ENCODE measurements around the gene LIPM.

LIPM gene

DNA sequence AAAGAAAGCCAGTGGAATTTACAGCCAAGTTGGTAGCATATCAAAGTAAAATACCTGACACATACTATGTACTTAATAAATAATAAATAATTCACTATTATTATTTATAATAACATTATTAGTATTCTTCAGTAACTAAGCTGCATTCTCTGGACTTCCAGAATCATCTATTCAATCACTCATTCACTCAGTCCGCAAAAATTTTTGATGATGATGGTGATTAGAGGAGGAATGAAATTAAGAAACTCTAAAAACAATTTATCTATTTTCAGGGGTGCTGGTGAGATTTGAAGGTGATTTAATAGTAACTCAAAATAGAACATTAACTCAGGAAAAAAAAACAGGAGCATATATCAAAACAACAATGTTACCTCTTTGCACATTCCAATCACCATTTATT is 45.9 kb upstream of the LIPM start:
- ATAC-seq (ENCODE audit: insufficient read depth, low read depth) (no peak), DNase-seq (no peak)
- H3K4me2 ChIP-seq (ENCODE audit: insufficient read depth, low read length), result no peak overlapping the region
- no peak overlapping the region for H3K27ac ChIP-seq (ENCODE audit: low read length)
- H2AFZ ChIP-seq (ENCODE audit: low read depth, low read length), result no peak overlapping the region
- no peaks in the 10 kb centered on the region for H3K4me1 ChIP-seq (ENCODE audit: insufficient read depth, low read length)
- no peaks in the 10 kb centered on the region for H3K9me3 ChIP-seq (ENCODE audit: insufficient read depth, low read length, severe bottlenecking)
- peaks cover 31% of the 10 kb centered on the region for H3K27me3 ChIP-seq (ENCODE audit: insufficient read depth, low read length, poor library complexity)
- no peaks in the 10 kb centered on the region for H3K36me3 ChIP-seq (ENCODE audit: insufficient read depth, low read length)
- TF ChIP-seq CTCF (IDR thresholded peaks at IDR 0.05; ENCODE audit: borderline replicate concordance, extremely low read depth, low read length, poor library complexity, severe bottlenecking), result no peak
- no peak for TF ChIP-seq EZH2 (IDR thresholded peaks at IDR 0.05; ENCODE audit: borderline replicate concordance, low read depth, low read length, severe bottlenecking)
- no peak overlapping the region for H3K9ac ChIP-seq (ENCODE audit: low read depth, low read length)
- no peaks in the 10 kb centered on the region for H4K20me1 ChIP-seq (ENCODE audit: insufficient read depth, low read length)
- no peaks in the 10 kb centered on the region for H3K79me2 ChIP-seq (ENCODE audit: insufficient read depth, low read length)
- no peak overlapping the region for H3K4me3 ChIP-seq (ENCODE audit: low read depth in 1 of 2, low read length in 2 of 2)

- TF ChIP-seq CTCF (IDR thresholded peaks at IDR 0.05; ENCODE audit: borderline replicate concordance, extremely low read depth, low read length, poor library complexity, severe bottlenecking) (no peak), EZH2 (IDR thresholded peaks at IDR 0.05; ENCODE audit: borderline replicate concordance, low read depth, low read length, severe bottlenecking) (no peak)
- ATAC-seq (ENCODE audit: insufficient read depth, low read depth) (no peak), DNase-seq (no peak)
- H3K4me2 ChIP-seq (ENCODE audit: insufficient read depth, low read length), result no peak within 1 kb of the TSS
- no peaks in the 10 kb centered on the region for H3K4me1 ChIP-seq (ENCODE audit: insufficient read depth, low read length)
- no peak within 1 kb of the TSS for H3K9ac ChIP-seq (ENCODE audit: low read depth, low read length)
- H3K4me3 ChIP-seq (ENCODE audit: low read depth in 1 of 2, low read length in 2 of 2), result no peak within 1 kb of the TSS
- H2AFZ ChIP-seq (ENCODE audit: low read depth, low read length), result no peak within 1 kb of the TSS
- no peaks in the 10 kb centered on the region for H4K20me1 ChIP-seq (ENCODE audit: insufficient read depth, low read length)
- H3K36me3 ChIP-seq (ENCODE audit: insufficient read depth, low read length), result no peaks in the 10 kb centered on the region
- H3K27me3 ChIP-seq (ENCODE audit: insufficient read depth, low read length, poor library complexity), result peaks cover 42% of the 10 kb centered on the region
- H3K9me3 ChIP-seq (ENCODE audit: insufficient read depth, low read length, severe bottlenecking), result no peaks in the 10 kb centered on the region
- no peak within 1 kb of the TSS for H3K27ac ChIP-seq (ENCODE audit: low read length)
- no peaks in the 10 kb centered on the region for H3K79me2 ChIP-seq (ENCODE audit: insufficient read depth, low read length)
These were observed 43.0 kb upstream of the LIPM start, which contains the start of gene LIPN for GRCh38 chr10:88759366-88760101. Gene LIPN, plus strand, starts transcription at chr10:88760020. Its CDS starts 1,386 bp downstream, at chr10:88761406.

DNA sequence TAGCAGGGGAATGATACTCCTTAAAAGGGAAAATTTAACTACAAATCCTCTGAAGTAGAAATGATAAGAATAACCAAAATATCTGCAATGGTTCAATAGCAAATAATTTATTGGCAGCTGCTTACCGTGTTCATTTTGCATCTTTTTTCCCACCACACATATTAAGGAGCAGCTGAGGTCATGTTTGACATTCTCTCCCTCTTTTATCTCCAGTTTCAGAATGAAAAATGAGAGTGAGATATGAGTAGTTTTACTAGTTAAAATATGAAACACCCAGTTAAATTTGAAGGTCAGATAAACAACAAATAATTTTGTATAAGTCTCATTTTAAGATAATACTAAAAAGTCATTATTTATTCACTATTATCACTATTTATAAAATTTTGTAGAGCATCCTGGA is 39.6 kb upstream of the LIPM start:
- no peak for ATAC-seq (ENCODE audit: insufficient read depth, low read depth)
- Histone ChIP-seq H3K9me3 (ENCODE audit: insufficient read depth, low read length, severe bottlenecking) (no peaks in the 10 kb centered on the region), H3K4me3 (ENCODE audit: low read depth in 1 of 2, low read length in 2 of 2) (no peak overlapping the region), H3K27ac (ENCODE audit: low read length) (no peak overlapping the region), H3K79me2 (ENCODE audit: insufficient read depth, low read length) (no peaks in the 10 kb centered on the region), H3K4me1 (ENCODE audit: insufficient read depth, low read length) (no peaks in the 10 kb centered on the region), H2AFZ (ENCODE audit: low read depth, low read length) (no peak overlapping the region), H3K4me2 (ENCODE audit: insufficient read depth, low read length) (no peak overlapping the region), H3K27me3 (ENCODE audit: insufficient read depth, low read length, poor library complexity) (peaks cover 37% of the 10 kb centered on the region), H3K36me3 (ENCODE audit: insufficient read depth, low read length) (no peaks in the 10 kb centered on the region), H3K9ac (ENCODE audit: low read depth, low read length) (no peak overlapping the region), H4K20me1 (ENCODE audit: insufficient read depth, low read length) (no peaks in the 10 kb centered on the region)
- DNase-seq, result no peak
- TF ChIP-seq EZH2 (IDR thresholded peaks at IDR 0.05; ENCODE audit: borderline replicate concordance, low read depth, low read length, severe bottlenecking) (no peak), CTCF (IDR thresholded peaks at IDR 0.05; ENCODE audit: borderline replicate concordance, extremely low read depth, low read length, poor library complexity, severe bottlenecking) (no peak)
